ENCODE data around the gene FRK.

The FRK gene

DNA sequence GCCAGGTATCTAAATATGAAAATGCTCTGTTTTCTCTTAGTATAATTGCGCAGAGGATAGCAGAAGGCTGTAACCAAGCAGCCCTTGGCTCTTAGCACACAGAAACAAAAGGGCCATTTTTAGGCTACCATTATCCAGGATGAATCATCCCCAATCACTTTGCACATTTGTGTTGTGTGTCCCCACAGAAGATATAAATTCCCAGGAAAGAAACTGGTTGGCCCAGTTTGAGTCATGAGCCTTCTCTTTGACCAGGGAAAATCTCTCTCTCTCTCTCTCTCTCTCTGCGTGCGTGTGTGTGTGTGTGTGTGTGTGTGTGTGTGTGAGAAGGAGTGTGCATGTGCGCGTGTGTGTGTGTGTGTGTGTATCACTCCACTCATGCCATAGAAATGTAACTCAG lies 178.5 kb downstream of the FRK start:
- Histone ChIP-seq H3K9ac (ENCODE audit: low read length) (no peak overlapping the region), H3K4me3 (ENCODE audit: low read length) (no peak overlapping the region), H3K27ac (ENCODE audit: low read depth, low read length) (no peak overlapping the region)

More for the DNA sequence above, 178.5 kb downstream of the FRK start:
- no peaks in the 10 kb centered on the region for H3K36me3 ChIP-seq (ENCODE audit: control insufficient read depth, insufficient read depth, low read length)
- no peaks in the 10 kb centered on the region for H3K27me3 ChIP-seq (ENCODE audit: control insufficient read depth, insufficient read depth, low read length)
- no peaks in the 10 kb centered on the region for H3K4me1 ChIP-seq (ENCODE audit: control insufficient read depth, insufficient read depth, low read length)
